Measurements from ENCODE around the gene MAPRE2. TPM values are rescaled to one million over a fixed set of nuclear protein-coding genes. Genes with fewer than 3 reads are reported as not detected.

MAPRE2 gene
- total RNA-seq, 1 experiment from 2014 or later, result 9.1 TPM

DNA sequence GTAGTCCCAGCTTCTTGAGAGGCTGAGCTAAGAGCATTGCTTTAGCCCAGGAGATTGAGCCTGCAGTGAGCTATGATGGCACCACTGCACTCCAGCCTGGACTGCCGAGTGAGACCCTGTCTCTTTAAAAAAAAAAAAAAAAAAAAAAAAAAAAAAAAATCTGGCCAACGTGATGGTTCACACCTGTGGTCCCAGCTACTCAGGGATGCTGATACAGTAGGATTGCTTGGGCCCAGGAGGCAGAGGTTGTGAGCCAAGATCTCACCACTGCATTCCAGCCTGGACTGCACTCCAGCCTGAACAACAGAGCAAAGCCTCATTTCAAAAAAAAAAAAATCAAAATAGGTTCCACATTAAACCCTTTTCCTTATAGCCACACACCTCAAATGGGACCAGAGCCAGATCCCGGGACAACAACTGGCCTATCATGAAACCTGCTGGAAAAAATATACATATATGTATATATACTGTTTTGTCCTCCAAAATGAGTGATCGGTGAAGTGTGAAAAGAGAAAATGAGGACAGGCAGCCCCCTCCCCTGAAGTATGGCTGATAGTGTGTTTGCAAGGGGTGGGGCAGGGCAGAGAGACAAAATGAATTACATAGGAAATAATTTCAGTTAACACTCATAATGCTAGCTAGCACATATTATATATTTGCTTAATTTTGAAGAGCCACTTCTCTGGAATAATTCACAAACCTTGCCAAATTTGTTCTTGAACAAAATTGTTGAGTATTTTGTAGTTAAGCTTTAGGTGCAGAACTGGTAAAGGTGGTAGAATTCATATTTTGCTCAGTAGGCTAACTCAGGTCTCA, 22.9 kb downstream of the MAPRE2 start:
- no peak for DNase-seq
- intact Hi-C loops (cut with micrococcal nuclease; ENCODE audit: unreplicated experiment), result no loop called here
- CTCF ChIA-PET, result no interaction called here
- Histone ChIP-seq H3F3A (ENCODE audit: insufficient read depth, low read depth) (no peaks in the 10 kb centered on the region), H2AFZ (no peak overlapping the region), H3K9me3 (ENCODE audit: insufficient read depth, low read depth) (no peaks in the 10 kb centered on the region), H3K27me3 (ENCODE audit: insufficient read depth, low read depth) (no peaks in the 10 kb centered on the region), H4K20me1 (ENCODE audit: insufficient read depth) (no peaks in the 10 kb centered on the region), H3K4me1 (replicated peaks; ENCODE audit: insufficient read depth) (no peaks in the 10 kb centered on the region), H3K36me3 (ENCODE audit: low read depth) (no peaks in the 10 kb centered on the region), H3K4me3 (no peak overlapping the region), H3K27ac (no peak overlapping the region), H3K4me2 (no peak overlapping the region), H3K9me2 (ENCODE audit: insufficient read depth) (no peaks in the 10 kb centered on the region), H3K79me2 (ENCODE audit: low read depth) (no peaks in the 10 kb centered on the region)
- no TSS peak for BruUV-seq (replicated peaks)
- no peak for TF ChIP-seq EZH2 (IDR thresholded peaks at IDR 0.05; ENCODE audit: low read depth)
- TF ChIP-seq, protein P1, sequence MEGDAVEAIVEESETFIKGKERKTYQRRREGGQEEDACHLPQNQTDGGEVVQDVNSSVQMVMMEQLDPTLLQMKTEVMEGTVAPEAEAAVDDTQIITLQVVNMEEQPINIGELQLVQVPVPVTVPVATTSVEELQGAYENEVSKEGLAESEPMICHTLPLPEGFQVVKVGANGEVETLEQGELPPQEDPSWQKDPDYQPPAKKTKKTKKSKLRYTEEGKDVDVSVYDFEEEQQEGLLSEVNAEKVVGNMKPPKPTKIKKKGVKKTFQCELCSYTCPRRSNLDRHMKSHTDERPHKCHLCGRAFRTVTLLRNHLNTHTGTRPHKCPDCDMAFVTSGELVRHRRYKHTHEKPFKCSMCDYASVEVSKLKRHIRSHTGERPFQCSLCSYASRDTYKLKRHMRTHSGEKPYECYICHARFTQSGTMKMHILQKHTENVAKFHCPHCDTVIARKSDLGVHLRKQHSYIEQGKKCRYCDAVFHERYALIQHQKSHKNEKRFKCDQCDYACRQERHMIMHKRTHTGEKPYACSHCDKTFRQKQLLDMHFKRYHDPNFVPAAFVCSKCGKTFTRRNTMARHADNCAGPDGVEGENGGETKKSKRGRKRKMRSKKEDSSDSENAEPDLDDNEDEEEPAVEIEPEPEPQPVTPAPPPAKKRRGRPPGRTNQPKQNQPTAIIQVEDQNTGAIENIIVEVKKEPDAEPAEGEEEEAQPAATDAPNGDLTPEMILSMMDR (conservative IDR thresholded peaks at IDR 0.05), result no peak
- POLR2A ChIA-PET (ENCODE audit: unreplicated experiment), result no interaction called here

DNA sequence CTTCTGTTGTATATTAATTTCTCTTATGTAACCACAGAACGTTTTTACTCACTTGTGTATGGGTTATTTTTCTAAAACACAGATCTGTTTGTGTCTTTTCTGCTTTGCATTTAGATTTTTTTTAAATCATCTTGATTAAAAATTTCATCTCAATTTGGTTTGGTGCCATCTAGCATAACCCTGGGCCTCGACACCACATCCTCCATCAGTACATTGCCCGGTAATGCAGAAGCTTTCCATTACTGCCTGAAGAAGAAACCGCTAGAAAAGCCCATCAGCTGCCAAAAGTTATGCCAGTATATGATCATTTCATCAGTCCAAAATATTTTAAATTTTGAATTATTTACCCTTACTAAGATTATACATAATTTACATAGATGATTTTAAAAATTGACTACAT, 26.2 kb downstream of the MAPRE2 start:
- Histone ChIP-seq H3K9me2 (ENCODE audit: insufficient read depth) (no peaks in the 10 kb centered on the region), H3K4me3 (no peak overlapping the region), H2AFZ (no peak overlapping the region), H3K4me2 (no peak overlapping the region), H3K79me2 (ENCODE audit: low read depth) (no peaks in the 10 kb centered on the region), H3K36me3 (ENCODE audit: low read depth) (no peaks in the 10 kb centered on the region), H4K20me1 (ENCODE audit: insufficient read depth) (no peaks in the 10 kb centered on the region), H3K4me1 (replicated peaks; ENCODE audit: insufficient read depth) (no peaks in the 10 kb centered on the region), H3K27me3 (ENCODE audit: insufficient read depth, low read depth) (no peaks in the 10 kb centered on the region), H3F3A (ENCODE audit: insufficient read depth, low read depth) (no peaks in the 10 kb centered on the region), H3K9me3 (ENCODE audit: insufficient read depth, low read depth) (no peaks in the 10 kb centered on the region), H3K27ac (no peak overlapping the region)
- BruUV-seq (replicated peaks), result no TSS peak
- ChIA-PET CTCF (no interaction called here), POLR2A (ENCODE audit: unreplicated experiment) (no interaction called here)
- no peak for TF ChIP-seq EZH2 (IDR thresholded peaks at IDR 0.05; ENCODE audit: low read depth)
- TF ChIP-seq, protein P1 (conservative IDR thresholded peaks at IDR 0.05), result no peak
- DNase-seq, result no peak
- intact Hi-C loops (cut with micrococcal nuclease; ENCODE audit: unreplicated experiment), result no loop called here

DNA sequence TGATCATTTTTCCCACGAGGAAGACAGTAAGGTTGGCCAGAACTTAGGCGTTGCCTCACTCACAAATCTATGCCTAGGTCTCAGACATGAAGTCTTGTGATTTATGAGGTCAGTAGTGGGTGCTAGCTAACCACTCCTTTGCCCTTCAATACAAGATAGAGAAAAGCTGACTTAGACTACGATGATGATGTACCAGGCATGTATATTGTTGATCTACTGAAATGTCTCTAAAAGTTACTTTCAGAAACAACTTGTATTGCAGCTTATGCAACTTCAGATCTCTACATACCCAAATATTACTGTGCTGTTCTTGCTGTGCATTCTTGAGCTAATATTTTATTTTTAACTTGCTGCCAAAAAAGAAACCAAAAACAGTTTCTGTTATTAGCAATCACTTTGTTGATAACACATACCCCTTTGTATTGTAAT, 30.6 kb downstream of the MAPRE2 start:
- Histone ChIP-seq H3K27me3 (ENCODE audit: insufficient read depth, low read depth) (no peaks in the 10 kb centered on the region), H3K79me2 (ENCODE audit: low read depth) (no peaks in the 10 kb centered on the region), H3K9me3 (ENCODE audit: insufficient read depth, low read depth) (no peaks in the 10 kb centered on the region), H3F3A (ENCODE audit: insufficient read depth, low read depth) (no peaks in the 10 kb centered on the region), H3K4me3 (no peak overlapping the region), H3K36me3 (ENCODE audit: low read depth) (no peaks in the 10 kb centered on the region), H3K9me2 (ENCODE audit: insufficient read depth) (no peaks in the 10 kb centered on the region), H3K4me2 (no peak overlapping the region), H2AFZ (no peak overlapping the region), H3K4me1 (replicated peaks; ENCODE audit: insufficient read depth) (no peaks in the 10 kb centered on the region), H3K27ac (no peak overlapping the region), H4K20me1 (ENCODE audit: insufficient read depth) (no peaks in the 10 kb centered on the region)
- intact Hi-C loops (cut with micrococcal nuclease; ENCODE audit: unreplicated experiment), result no loop called here
- no peak for DNase-seq
- CTCF ChIA-PET, result no interaction called here
- TF ChIP-seq EZH2 (IDR thresholded peaks at IDR 0.05; ENCODE audit: low read depth), result no peak
- TF ChIP-seq, protein P1 (conservative IDR thresholded peaks at IDR 0.05), result no peak
- no TSS peak for BruUV-seq (replicated peaks)
- POLR2A ChIA-PET (ENCODE audit: unreplicated experiment), result no interaction called here

Measured in PC-9 (cell line).